ENCODE measurements around the gene INTS6.

Gene INTS6

GRCh38 chr13:51323824-51324511, 128.9 kb downstream of the INTS6 start:
- no peak for DNase-seq (ENCODE audit: low read depth in 3 of 3, low spot score in 1 of 3)

GRCh38 chr13:51322826-51323225, 130.0 kb downstream of the INTS6 start:
- DNase-seq (ENCODE audit: low read depth in 3 of 3, low spot score in 1 of 3) = no peak

GRCh38 chr13:51321836-51322235, 131.0 kb downstream of the INTS6 start:
- no peak for DNase-seq (ENCODE audit: low read depth in 3 of 3, low spot score in 1 of 3)

GRCh38 chr13:51318876-51319275, 134.0 kb downstream of the INTS6 start:
- DNase-seq (ENCODE audit: low read depth in 3 of 3, low spot score in 1 of 3) = no peak

GRCh38 chr13:51318015-51318414, 134.8 kb downstream of the INTS6 start:
- DNase-seq (ENCODE audit: low read depth in 3 of 3, low spot score in 1 of 3) = no peak

GRCh38 chr13:51317262-51317661, 135.6 kb downstream of the INTS6 start:
- no peak for DNase-seq (ENCODE audit: low read depth in 3 of 3, low spot score in 1 of 3)

- DNase-seq (ENCODE audit: low read depth in 3 of 3, low spot score in 1 of 3) = no peak
These were observed 139.2 kb downstream of the INTS6 start for GRCh38 chr13:51313619-51314018.

- DNase-seq (ENCODE audit: low read depth in 3 of 3, low spot score in 1 of 3) = no peak
These were observed 140.8 kb downstream of the INTS6 start for GRCh38 chr13:51311957-51312520.
